NAMALWA (cell line): ENCODE measurements around the gene SFT2D1.
"Not testable (repeated sequence)": the region's sequence is repeated elsewhere in the genome, so short reads cannot be mapped to it uniquely, and the experiment has no call there.

Experiments used
- DNase-seq: peaks from one replicate; pipeline ENCODE4 v3.0.0-alpha.2; 2015; ENCODE audit warnings: low spot score

The SFT2D1 gene

DNA sequence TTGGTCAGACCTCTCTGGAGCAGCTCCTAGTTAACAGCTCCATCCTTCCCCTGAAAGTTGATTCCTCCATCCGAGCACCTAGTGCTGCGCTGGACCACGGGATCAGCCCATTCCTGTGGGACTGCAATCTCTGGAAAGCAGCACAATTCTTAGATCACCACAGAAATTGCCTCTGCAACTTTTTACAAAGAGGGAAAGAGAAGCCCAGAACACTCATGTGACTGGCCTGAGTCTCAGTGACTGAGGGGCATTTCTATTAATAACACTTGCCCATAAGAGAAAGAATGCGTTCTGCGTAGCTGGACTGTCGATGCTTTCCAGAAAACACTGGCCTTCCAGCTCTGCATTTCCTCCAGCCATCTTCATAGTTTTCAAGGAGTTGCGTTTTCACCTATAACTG lies 22.1 kb upstream of the SFT2D1 start:
- DNase-seq: no peak

- DNase-seq: not testable (repeated sequence)
These were observed 20.1 kb upstream of the SFT2D1 start for GRCh38 chr6:166362427-166362826.

DNA sequence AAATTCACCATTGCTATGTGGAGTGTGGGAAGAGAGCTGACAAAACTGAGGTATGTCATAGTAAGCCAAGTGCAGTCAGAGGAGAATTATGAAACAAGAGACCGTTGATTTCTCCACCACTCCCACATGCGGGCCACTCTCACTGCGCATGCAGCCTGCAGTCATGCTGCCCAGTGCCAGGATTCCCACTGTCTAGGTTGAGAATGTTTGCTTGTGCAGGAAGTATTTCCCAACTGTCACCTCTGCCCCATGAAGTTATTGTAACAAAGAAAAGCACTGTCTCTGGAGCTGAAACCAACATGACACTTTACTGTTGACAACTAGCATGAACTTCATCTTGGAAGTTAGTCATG lies 18.7 kb upstream of the SFT2D1 start:
- DNase-seq: no peak

- DNase-seq: no peak
These were observed 18.1 kb upstream of the SFT2D1 start for GRCh38 chr6:166360243-166361076.

DNA sequence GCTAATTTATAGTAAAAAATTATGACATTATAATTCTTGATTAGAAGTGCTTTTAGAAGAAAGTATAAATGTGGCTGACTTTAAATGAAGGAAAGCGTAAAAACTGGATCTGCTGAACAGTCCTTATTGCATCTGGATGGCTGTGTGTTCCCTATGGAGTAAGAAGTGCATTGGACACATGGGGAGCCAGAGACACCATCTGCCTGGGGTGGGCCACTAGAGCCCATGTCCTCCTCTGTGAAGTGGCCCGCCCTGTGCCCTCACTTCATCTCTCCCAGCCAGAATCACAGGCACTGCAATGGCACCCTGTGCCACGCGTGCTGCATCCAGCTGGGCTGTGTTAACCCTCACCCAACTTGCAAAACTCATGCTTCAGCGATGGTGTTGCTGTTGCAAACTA lies 13.2 kb upstream of the SFT2D1 start:
- peak; percentile 26 for DNase-seq

DNA sequence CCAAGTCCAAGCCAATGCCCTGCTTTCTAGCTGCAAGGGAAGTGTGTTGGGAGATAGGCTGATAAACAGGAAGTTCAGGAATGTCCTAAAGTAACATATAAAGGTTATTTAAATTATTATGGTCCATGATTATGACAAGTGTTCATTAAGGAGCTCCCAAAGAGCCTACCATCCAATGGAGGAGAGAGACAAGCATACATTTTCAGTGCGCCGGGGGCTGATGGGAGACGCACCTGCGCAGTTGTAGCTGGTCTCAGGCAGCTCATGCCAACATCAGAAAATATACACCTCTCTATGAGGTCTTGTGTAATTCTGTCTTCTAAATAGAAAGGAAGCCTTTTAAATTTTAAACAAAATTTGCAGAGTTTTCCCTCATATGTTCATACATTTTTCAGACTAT lies 12.6 kb upstream of the SFT2D1 start:
- DNase-seq: no peak

GRCh38 chr6:166354143-166354542 lies 11.8 kb upstream of the SFT2D1 start:
- no peak for DNase-seq

- DNase-seq: no peak
These were observed 11.2 kb upstream of the SFT2D1 start for GRCh38 chr6:166353507-166353906.

- DNase-seq: no peak
These were observed 10.6 kb upstream of the SFT2D1 start for GRCh38 chr6:166352923-166353322.

- peak; percentile 88 for DNase-seq
These were observed 9.5 kb upstream of the SFT2D1 start for GRCh38 chr6:166351715-166352285.

- no peak for DNase-seq
These were observed 6.1 kb upstream of the SFT2D1 start for GRCh38 chr6:166348305-166348949.

GRCh38 chr6:166346965-166347364 lies 4.6 kb upstream of the SFT2D1 start:
- DNase-seq: no peak

DNA sequence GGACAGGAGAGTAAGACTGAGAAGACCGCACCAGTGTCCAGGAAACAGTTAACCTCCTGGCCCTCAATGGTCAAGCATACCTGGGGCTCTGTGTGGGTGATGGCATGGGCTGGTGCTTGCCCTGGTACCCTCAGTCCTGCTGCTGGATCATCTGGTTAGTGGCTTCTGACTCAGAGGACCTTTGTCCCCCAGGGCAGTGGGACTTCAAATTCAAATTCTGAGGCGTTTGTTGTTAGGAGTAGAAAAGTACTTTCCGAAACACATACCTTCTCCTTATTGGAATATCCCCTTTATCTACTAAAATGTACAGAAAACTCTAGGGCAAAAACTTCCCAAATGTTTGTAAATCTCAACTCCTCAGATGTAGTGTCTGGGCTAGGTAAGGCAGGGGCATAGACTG lies 4.1 kb upstream of the SFT2D1 start:
- no peak for DNase-seq

DNA sequence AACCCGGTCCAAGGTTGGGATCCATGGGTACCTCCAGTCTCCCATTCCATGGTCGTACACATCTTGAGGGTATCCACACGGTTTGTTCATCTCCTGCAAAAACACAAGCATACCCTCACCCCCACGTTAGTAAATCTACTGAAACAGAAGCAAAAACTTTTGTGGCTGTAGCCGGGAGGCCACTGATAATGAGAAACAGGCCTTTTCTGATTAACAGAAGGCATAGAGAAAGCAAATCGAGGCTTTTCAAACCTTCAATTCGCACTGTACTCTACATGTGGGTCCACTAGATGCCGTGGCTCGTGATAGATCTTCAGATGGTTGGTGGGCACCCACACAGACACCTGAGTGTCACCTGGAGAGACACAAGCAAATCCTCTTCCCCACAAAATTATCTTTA lies 3.3 kb upstream of the SFT2D1 start:
- DNase-seq: not testable (repeated sequence)

DNA sequence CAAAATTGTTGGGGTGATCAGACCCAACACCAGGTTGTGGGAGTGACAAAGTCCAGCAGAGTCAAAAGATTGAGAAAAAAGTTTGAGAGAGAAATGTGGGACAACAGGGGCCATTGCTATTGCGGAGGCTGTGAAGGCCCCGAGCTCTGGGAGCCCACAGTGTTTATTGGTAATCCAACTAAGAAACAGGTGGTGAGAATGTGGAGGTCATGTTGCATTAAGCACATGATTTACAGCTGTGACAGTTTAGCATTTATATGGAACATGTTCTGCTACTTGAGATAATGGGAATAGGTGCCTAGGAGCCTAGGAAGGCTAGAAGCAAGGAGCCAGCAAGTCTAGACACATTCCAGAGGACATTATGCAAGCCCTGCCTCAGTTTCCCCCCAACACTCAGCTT lies 2.6 kb upstream of the SFT2D1 start:
- DNase-seq: not testable (repeated sequence)

GRCh38 chr6:166344240-166344639 lies 1.9 kb upstream of the SFT2D1 start:
- DNase-seq: no peak

GRCh38 chr6:166343150-166343487 lies 774 bp upstream of the SFT2D1 start:
- DNase-seq: peak; percentile 82

- DNase-seq: peak; percentile 55
These were observed 382 bp downstream of the SFT2D1 start for GRCh38 chr6:166341977-166342348.

- DNase-seq: peak; percentile 63
These were observed 881 bp downstream of the SFT2D1 start for GRCh38 chr6:166341464-166341863.

GRCh38 chr6:166338854-166339253 lies 3.5 kb downstream of the SFT2D1 start:
- no peak for DNase-seq

- no peak for DNase-seq
These were observed 5.5 kb downstream of the SFT2D1 start for GRCh38 chr6:166336847-166337246.

DNA sequence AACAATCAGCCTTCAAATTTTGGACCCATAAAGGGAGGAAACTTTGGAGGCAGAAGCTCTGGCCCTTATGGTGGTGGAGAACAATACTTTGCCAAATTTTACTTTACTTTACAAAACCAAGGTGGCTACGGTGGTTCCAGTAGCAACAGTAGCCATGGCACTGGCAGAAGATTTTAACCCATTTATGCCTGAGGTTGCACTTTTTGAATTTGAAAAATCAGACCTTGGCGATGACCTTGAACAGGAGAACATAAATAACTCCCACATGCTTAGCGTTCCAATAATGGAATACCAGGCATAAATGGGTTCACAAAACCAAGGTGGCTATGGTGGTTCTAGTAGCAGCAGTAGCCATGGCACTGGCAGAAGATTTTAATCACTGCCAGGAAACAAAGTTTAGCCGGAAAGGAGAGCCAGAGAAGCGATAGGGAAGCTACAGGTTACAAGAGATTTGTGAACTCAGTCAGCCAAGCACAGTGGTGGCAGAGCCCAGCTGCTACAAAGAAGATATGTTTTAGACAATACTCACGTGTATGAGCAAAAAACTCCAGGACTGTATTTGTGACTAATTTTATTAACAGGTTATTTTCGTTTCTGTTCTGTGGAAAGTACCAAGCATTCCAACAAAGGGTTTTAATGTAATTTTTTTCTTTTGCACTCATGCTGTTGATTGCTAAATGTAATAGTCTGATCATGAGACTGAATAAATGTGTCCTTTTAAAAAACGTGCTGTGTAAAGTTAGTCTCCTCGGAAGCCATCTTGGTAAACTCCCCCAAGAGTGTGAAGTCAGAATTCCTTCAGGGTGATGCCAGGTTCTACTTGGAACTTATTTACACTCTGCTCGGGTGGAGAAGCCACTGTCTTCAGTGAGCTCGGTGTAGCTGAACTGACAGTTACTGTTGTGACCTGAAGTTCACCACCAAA lies 6.7 kb downstream of the SFT2D1 start:
- DNase-seq: no peak
